ENCODE data around the gene CLEC5A.

Gene CLEC5A

DNA sequence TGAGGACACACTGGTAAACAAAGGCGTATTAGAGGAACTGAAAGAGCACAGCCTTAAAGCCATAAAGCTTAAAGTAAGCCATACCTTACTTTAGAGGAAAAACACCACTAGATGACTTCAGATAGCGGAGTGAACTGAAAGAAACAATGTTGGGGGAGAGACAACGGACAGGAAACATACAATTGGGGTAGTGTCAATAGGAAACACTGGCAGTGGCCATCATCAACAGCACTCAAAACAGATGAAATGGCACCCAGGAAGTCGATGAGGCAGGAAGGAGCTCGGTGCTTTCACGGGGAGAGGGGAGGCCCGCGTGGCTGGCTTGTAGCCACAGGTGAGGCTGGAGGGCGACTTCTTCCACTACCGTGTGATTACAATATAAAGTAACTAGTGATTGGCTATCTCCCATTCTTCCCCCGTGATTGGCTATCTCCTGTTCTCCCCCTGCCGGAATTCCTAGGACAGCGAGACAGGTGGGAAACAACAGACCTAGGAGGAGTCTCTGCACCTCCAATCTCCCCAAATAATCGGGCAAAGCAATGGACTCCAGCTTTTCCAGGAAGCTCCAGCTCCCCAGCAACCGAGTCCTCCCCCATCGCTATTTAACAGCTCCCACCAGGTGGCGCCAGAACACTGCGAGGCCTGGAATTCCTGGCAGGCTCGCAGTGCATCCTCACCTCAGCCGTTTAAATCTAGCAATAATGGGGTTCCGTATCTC lies 29.2 kb upstream of the CLEC5A start:
- DNase-seq (ENCODE audit: low spot score in 2 of 2) (peak; percentile 21 to 34), ATAC-seq (replicated peaks; ENCODE audit: extremely low read depth, poor library complexity, severe bottlenecking) (peak; percentile 65)
- Mint-ChIP-seq H3K9me3 (peaks cover 5% of the 10 kb centered on the region), H3K36me3 (ENCODE audit: insufficient read depth) (peaks cover 1% of the 10 kb centered on the region), H3K4me1 (peaks cover 7% of the 10 kb centered on the region), H3K27ac (ENCODE audit: low read depth) (no peak overlapping the region), H3K4me3 (peak overlapping the region; percentile 47), H3K27me3 (no peaks in the 10 kb centered on the region)

DNA sequence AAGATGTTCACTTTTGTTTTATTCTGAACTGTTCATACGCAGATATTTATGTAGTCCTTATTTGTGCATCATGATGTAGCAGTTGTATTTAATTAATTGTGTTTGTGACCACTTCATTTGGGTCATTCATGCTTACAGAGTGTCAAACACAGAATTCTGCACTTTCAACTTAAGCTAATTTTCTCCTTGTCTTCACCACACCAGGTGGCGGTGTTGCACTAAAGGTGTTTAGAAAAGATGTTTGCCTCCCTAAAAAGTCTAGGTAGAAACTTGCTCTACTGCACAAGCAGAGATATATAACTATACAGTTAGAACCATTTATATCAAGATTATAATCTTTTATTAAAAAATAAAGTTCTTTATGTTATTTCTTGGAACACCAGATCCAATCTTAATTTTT lies 28.1 kb upstream of the CLEC5A start:
- H3K4me1 Mint-ChIP-seq, result peaks cover 7% of the 10 kb centered on the region
- ATAC-seq (replicated peaks; ENCODE audit: extremely low read depth, poor library complexity, severe bottlenecking), result no peak
- H3K27me3 Mint-ChIP-seq, result no peaks in the 10 kb centered on the region
- no peak overlapping the region for H3K27ac Mint-ChIP-seq (ENCODE audit: low read depth)
- H3K4me3 Mint-ChIP-seq, result no peak overlapping the region
- H3K9me3 Mint-ChIP-seq, result peaks cover 5% of the 10 kb centered on the region
- no peak for DNase-seq (ENCODE audit: low spot score in 2 of 2)
- peaks cover 1% of the 10 kb centered on the region for H3K36me3 Mint-ChIP-seq (ENCODE audit: insufficient read depth)

DNA sequence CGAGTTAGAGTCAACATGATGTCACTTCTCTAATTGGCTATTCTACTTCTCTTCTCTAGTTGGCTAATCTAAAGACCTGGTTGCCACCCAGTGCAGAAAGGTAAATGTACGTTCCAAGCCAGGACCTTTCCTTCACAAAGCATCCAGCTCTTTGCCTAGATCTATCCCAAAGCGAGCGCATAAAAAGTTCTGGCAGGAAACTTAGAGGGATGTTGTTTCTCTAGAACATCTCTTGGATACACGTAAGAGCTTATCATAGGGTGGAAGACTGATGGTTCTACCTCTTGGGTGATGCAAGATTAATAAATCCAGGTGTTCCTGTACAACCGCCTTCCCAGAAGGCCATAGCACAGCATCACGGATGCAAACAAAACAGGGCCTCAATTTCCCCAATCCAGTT lies 26.9 kb upstream of the CLEC5A start, which contains the start of gene TAS2R38:
TSS of gene TAS2R38 (minus strand) at position 101 of the 400 bp plus-strand sequence. CDS start at position 17, 84 bp downstream.
- DNase-seq (ENCODE audit: low spot score in 2 of 2) (no peak), ATAC-seq (replicated peaks; ENCODE audit: extremely low read depth, poor library complexity, severe bottlenecking) (no peak)
- H3K36me3 Mint-ChIP-seq (ENCODE audit: insufficient read depth), result no peaks in the 10 kb centered on the region
- H3K4me1 Mint-ChIP-seq, result peaks cover 7% of the 10 kb centered on the region
- H3K27me3 Mint-ChIP-seq, result no peaks in the 10 kb centered on the region
- H3K9me3 Mint-ChIP-seq, result no peaks in the 10 kb centered on the region
- no peak within 1 kb of the TSS for H3K4me3 Mint-ChIP-seq
- H3K27ac Mint-ChIP-seq (ENCODE audit: low read depth), result no peak within 1 kb of the TSS

DNA sequence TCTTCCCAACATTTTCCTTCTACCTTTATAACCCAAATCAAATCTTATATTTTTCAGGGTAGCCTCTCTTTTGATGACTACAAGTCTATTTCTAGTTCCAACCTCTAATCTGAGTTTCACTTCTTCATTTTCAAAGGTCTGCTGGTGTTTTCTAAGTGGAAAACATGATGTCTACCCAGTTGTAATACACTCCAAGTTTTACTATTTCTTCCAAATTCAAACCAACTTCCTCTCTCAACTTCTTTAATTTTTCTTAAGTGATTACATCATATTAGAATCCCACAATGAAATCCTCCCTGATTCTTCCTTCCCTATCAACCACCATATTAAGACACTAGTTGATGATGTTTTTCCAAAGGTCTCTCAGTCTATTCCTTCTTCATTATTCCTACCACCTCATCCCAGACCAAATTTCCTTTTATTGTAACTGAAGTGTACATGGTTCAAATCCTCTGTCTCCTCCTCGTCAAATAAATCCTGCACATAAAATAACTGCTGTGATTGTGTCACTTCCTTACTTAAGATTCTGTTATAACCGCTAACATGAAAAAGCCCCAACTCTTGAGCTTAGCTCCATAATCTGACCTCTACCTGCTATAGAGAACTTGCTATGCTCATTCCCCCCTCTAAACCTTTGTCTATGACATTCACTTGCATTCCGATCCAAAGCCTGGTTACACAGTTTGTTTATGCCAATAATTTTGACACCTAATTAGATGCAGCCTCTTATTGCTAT lies 14.1 kb upstream of the CLEC5A start:
- Mint-ChIP-seq H3K4me1 (no peaks in the 10 kb centered on the region), H3K27me3 (no peaks in the 10 kb centered on the region), H3K27ac (ENCODE audit: low read depth) (no peak overlapping the region), H3K36me3 (ENCODE audit: insufficient read depth) (no peaks in the 10 kb centered on the region), H3K4me3 (no peak overlapping the region), H3K9me3 (peaks cover 5% of the 10 kb centered on the region)
- ATAC-seq (replicated peaks; ENCODE audit: extremely low read depth, poor library complexity, severe bottlenecking) (no peak), DNase-seq (ENCODE audit: low spot score in 2 of 2) (no peak)

DNA sequence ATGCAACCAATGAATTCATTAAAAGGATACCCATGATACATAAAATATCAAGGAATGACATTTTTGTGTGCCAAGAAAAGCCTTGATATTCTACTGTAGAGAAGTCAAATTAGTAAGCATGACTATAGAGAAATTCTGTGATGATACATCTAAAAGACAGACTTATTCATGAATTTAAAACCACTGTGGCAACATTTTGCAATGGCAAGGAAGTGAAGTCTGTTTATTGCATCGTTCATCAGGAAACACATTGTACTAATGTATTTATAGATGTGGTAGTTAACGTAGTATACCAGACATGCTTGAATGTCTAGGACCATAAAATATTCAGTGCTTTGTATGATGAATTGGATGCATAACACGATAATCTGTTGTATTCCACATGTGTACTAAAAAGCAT lies 9.3 kb upstream of the CLEC5A start:
- H3K36me3 Mint-ChIP-seq (ENCODE audit: insufficient read depth), result no peaks in the 10 kb centered on the region
- DNase-seq (ENCODE audit: low spot score in 2 of 2) (no peak), ATAC-seq (replicated peaks; ENCODE audit: extremely low read depth, poor library complexity, severe bottlenecking) (no peak)
- H3K4me1 Mint-ChIP-seq, result no peaks in the 10 kb centered on the region
- no peak overlapping the region for H3K4me3 Mint-ChIP-seq
- peaks cover 5% of the 10 kb centered on the region for H3K9me3 Mint-ChIP-seq
- H3K27me3 Mint-ChIP-seq, result peaks cover 5% of the 10 kb centered on the region
- no peak overlapping the region for H3K27ac Mint-ChIP-seq (ENCODE audit: low read depth)

DNA sequence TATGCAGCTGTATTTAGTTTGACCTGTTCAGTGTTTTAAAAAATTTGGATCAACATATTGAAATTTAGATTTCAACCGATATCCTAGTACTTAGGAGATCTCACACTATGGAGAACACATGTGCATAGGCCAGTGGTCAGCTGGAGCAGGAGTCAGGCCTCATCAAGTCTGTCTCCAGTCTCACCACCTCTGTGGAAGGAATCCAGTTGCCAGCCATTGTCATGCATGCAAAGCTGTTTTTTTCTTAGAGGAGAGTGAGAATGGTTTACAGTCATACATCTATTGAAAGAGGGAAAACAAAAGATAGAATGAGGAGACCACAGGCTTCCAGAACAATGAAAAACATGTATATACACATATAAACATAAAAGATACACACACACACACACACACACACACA lies 7.6 kb upstream of the CLEC5A start:
- peaks cover 5% of the 10 kb centered on the region for H3K9me3 Mint-ChIP-seq
- DNase-seq (ENCODE audit: low spot score in 2 of 2), result no peak
- no peak overlapping the region for H3K4me3 Mint-ChIP-seq
- no peaks in the 10 kb centered on the region for H3K36me3 Mint-ChIP-seq (ENCODE audit: insufficient read depth)
- no peak overlapping the region for H3K27ac Mint-ChIP-seq (ENCODE audit: low read depth)
- no peaks in the 10 kb centered on the region for H3K4me1 Mint-ChIP-seq
- peaks cover 12% of the 10 kb centered on the region for H3K27me3 Mint-ChIP-seq
- no peak for ATAC-seq (replicated peaks; ENCODE audit: extremely low read depth, poor library complexity, severe bottlenecking)

DNA sequence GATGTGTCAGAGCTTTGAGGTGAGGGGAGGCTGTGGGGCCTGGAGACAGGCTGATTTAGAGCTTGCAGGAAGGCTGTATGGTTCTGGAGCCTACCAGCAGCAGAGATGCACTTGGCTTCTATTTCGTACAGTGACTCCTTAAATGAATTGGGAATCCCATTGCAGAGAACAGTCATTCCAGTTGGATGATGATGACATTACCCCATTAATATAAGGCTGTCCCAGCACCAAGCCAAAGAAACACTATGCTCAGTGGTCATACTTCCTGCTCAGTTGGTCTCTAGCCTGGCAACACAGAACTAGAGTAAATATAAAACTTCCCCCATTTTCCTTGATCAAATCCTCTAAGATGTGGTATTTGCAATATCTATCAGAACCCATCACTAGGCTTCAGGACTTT lies 5.7 kb upstream of the CLEC5A start:
- no peaks in the 10 kb centered on the region for H3K4me1 Mint-ChIP-seq
- H3K27me3 Mint-ChIP-seq, result peaks cover 12% of the 10 kb centered on the region
- no peak for DNase-seq (ENCODE audit: low spot score in 2 of 2)
- no peaks in the 10 kb centered on the region for H3K36me3 Mint-ChIP-seq (ENCODE audit: insufficient read depth)
- H3K4me3 Mint-ChIP-seq, result no peak overlapping the region
- H3K9me3 Mint-ChIP-seq, result peaks cover 4% of the 10 kb centered on the region
- ATAC-seq (replicated peaks; ENCODE audit: extremely low read depth, poor library complexity, severe bottlenecking), result no peak
- H3K27ac Mint-ChIP-seq (ENCODE audit: low read depth), result no peak overlapping the region

DNA sequence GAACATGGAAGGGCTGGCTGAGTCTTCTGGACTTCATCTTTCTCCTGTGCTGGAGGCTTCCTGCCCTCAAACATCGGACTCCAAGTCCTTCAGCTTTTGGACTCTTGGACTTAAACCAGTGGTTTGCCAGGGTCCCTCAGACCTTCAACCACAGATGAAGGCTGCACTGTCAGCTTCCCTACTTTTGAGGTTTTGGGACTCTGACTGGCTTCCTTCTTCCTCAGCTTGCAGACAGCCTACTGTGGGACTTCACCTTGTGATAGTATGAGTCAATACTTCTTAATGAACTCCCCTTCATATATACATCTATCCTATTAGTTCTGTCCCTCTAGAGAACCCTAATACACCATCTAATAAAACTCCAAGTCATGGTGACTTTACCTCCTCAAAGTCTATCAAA lies 4.0 kb upstream of the CLEC5A start:
- no peaks in the 10 kb centered on the region for H3K9me3 Mint-ChIP-seq
- H3K4me3 Mint-ChIP-seq, result no peak overlapping the region
- ATAC-seq (replicated peaks; ENCODE audit: extremely low read depth, poor library complexity, severe bottlenecking) (no peak), DNase-seq (ENCODE audit: low spot score in 2 of 2) (no peak)
- H3K4me1 Mint-ChIP-seq, result no peaks in the 10 kb centered on the region
- no peak overlapping the region for H3K27ac Mint-ChIP-seq (ENCODE audit: low read depth)
- peaks cover 12% of the 10 kb centered on the region for H3K27me3 Mint-ChIP-seq
- H3K36me3 Mint-ChIP-seq (ENCODE audit: insufficient read depth), result no peaks in the 10 kb centered on the region

DNA sequence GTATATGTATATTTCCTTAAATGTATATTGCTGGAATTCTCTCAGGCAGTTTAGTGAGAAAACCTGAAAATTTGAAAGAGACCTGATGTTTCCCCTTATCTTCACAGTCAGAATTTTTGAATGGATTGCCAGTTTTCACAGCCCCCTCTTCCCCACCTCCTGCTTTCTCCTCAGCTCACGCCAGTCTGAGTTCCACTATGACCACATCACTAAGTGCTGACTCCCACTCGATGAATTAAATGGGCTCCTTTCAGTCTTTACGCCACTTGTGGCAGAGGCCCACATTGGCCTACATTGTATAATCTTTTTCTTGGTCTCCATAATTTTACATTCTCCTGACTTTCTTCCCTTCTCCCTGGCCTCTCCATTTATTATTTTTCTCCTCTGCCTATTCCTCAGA lies 3.1 kb upstream of the CLEC5A start:
- no peaks in the 10 kb centered on the region for H3K36me3 Mint-ChIP-seq (ENCODE audit: insufficient read depth)
- DNase-seq (ENCODE audit: low spot score in 2 of 2) (no peak), ATAC-seq (replicated peaks; ENCODE audit: extremely low read depth, poor library complexity, severe bottlenecking) (no peak)
- no peak overlapping the region for H3K27ac Mint-ChIP-seq (ENCODE audit: low read depth)
- H3K9me3 Mint-ChIP-seq, result no peaks in the 10 kb centered on the region
- no peaks in the 10 kb centered on the region for H3K4me1 Mint-ChIP-seq
- no peak overlapping the region for H3K4me3 Mint-ChIP-seq
- H3K27me3 Mint-ChIP-seq, result peaks cover 12% of the 10 kb centered on the region

DNA sequence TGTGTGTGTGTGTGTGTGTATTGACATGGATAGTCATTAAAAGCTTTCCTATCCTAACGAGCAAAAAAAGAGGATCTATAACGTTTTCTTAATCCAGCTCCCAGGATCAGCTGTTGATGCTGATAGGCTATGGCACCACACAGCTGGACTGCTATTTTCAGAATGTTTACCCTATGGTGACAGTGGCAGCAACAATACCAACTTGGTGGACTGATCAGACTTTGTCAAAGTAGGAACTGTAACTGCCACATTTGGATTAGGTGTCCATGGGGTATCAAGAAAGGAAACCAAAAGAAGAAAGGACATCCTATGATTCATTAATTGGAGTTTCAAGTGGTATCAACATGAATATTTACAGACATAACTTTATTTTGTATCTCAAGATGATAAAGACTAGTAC lies 2.7 kb upstream of the CLEC5A start:
- peaks cover 12% of the 10 kb centered on the region for H3K27me3 Mint-ChIP-seq
- no peak overlapping the region for H3K27ac Mint-ChIP-seq (ENCODE audit: low read depth)
- ATAC-seq (replicated peaks; ENCODE audit: extremely low read depth, poor library complexity, severe bottlenecking) (no peak), DNase-seq (ENCODE audit: low spot score in 2 of 2) (no peak)
- no peaks in the 10 kb centered on the region for H3K4me1 Mint-ChIP-seq
- no peaks in the 10 kb centered on the region for H3K9me3 Mint-ChIP-seq
- H3K4me3 Mint-ChIP-seq, result no peak overlapping the region
- H3K36me3 Mint-ChIP-seq (ENCODE audit: insufficient read depth), result no peaks in the 10 kb centered on the region

DNA sequence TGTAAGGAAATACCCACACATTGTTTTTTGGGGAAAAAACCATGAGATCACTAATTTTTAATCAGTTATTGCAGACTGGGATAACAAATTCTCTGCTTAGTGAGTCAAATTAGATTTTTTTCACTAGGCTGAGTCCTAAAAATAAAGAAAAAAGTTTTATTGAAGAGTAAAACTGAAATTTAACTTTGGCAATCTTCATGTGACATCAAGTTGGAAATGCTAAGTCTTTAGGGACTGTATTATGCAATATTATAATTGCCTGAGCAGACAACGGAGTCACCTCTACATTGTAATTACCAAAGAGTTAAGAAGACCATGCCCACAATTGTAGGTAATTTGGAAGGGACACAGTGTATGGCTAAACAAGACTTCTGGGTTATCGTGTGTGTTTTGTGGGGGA lies 2.2 kb upstream of the CLEC5A start:
- Mint-ChIP-seq H3K27me3 (peaks cover 12% of the 10 kb centered on the region), H3K9me3 (no peaks in the 10 kb centered on the region), H3K27ac (ENCODE audit: low read depth) (no peak overlapping the region), H3K4me1 (no peaks in the 10 kb centered on the region), H3K4me3 (no peak overlapping the region), H3K36me3 (ENCODE audit: insufficient read depth) (no peaks in the 10 kb centered on the region)
- no peak for DNase-seq (ENCODE audit: low spot score in 2 of 2)
- ATAC-seq (replicated peaks; ENCODE audit: extremely low read depth, poor library complexity, severe bottlenecking), result no peak

DNA sequence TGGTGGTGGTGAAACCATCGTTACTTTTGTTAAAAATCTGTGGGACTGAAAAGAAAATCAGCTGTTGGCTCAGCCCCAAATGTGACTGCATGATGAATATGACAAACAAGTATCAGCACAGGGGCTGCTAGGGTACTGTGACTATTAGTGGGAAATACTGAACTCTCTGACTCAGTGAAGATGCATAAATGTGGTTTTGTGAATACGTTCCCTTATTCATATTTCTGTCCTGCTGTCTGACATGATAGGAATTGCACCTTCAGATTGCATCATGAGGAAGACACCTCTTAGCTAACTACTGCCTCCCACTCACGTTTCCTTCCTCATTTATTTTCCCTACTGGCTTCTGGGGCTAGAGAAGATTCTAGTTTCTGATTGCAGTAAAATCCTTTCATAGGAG lies 1.4 kb downstream of the CLEC5A start:
- DNase-seq (ENCODE audit: low spot score in 2 of 2) (no peak), ATAC-seq (replicated peaks; ENCODE audit: extremely low read depth, poor library complexity, severe bottlenecking) (no peak)
- no peak overlapping the region for H3K4me3 Mint-ChIP-seq

DNA sequence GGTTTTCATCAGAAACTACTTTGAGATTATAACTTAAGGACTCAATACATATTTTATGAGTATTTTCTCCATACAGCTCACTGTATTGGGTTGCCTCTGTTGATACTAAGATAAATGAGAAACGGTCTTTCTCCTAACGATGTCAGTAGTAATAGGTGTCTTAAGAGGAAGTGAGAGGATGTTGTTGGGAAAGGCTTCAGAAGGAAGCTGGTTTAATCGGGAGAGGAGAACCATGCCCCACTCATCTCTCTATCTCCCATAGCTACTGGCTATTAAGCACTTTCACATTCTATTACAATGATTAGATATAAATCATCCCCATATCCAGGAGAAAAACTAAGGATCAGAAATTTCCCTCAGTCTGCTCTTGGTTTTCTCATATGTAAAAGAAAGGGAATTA lies 2.0 kb downstream of the CLEC5A start:
- ATAC-seq (replicated peaks; ENCODE audit: extremely low read depth, poor library complexity, severe bottlenecking), result no peak
- no peaks in the 10 kb centered on the region for H3K36me3 Mint-ChIP-seq (ENCODE audit: insufficient read depth)
- no peak overlapping the region for H3K4me3 Mint-ChIP-seq
- H3K9me3 Mint-ChIP-seq, result peaks cover 13% of the 10 kb centered on the region
- H3K27me3 Mint-ChIP-seq, result no peaks in the 10 kb centered on the region
- H3K27ac Mint-ChIP-seq (ENCODE audit: low read depth), result no peak overlapping the region
- H3K4me1 Mint-ChIP-seq, result no peaks in the 10 kb centered on the region
- no peak for DNase-seq (ENCODE audit: low spot score in 2 of 2)

More for the DNA sequence above, 1.4 kb downstream of the CLEC5A start:
- no peak overlapping the region for H3K27ac Mint-ChIP-seq (ENCODE audit: low read depth)
- H3K4me1 Mint-ChIP-seq, result no peaks in the 10 kb centered on the region
- no peaks in the 10 kb centered on the region for H3K36me3 Mint-ChIP-seq (ENCODE audit: insufficient read depth)
- peaks cover 10% of the 10 kb centered on the region for H3K9me3 Mint-ChIP-seq
- H3K27me3 Mint-ChIP-seq, result peaks cover under 1% of the 10 kb centered on the region
